Activated CD8-positive, alpha-beta memory T cell treated with anti-CD3 and anti-CD28 coated beads for 36 hours (primary cell): ENCODE data around the gene TADA1. TPM values are rescaled to one million over a fixed set of nuclear protein-coding genes. Genes with fewer than 3 reads are reported as not detected.
"Not testable (repeated sequence)": the region's sequence is repeated elsewhere in the genome, so short reads cannot be mapped to it uniquely, and the experiment has no call there.

Source experiments
- CTCF ChIA-PET: fragments of 350-600 bp; sonication (Branson Sonifier 250); formaldehyde crosslinking; loops from one replicate; lab custom pipeline; 2021; ENCODE audit warnings: antibody characterized with exemption; lab: Charles Lee
- POLR2A ChIA-PET: fragments of 350-600 bp; sonication (Branson Sonifier 250); formaldehyde crosslinking; loops from one replicate; lab custom pipeline; 2021; ENCODE audit warnings: antibody characterized with exemption; lab: Charles Lee
- total RNA-seq, 2 experiments: library from RNA; stranded (reverse); gene quantifications; one replicate each; pipeline ENCODE4 v1.2.3, GENCODE V29; 2021

TADA1 gene
- total RNA-seq, 2 experiments from 2014 or later: 18.2 to 18.7 TPM

- ChIA-PET CTCF (interaction anchor here (3.9 kb wide), 1 partner anchor 156 kb away, joined by 33 read pairs; no protein-coding TSS in a partner anchor), POLR2A (no interaction called here)
Observed at GRCh38 chr1:166903232-166903631, 27.2 kb upstream of the TADA1 start.

DNA sequence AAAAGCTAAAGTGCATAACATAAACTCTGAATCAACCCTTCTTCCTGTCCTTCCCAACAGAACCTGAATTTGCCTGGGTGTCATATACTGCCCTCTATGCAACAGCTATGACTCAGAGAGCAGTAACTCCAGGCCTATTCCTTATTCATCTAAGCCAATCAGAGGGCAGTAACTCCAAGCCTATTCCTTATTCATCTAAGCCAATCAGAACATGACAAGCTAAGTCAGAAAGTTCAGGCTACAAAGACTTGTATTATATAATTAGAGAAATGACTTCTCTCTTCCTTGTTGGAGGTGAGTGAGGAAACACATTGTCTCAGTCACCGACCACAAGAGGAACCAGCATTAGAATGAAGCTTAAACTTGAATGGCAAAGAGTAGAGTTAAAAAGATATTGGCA, 26.2 kb upstream of the TADA1 start:
- ChIA-PET POLR2A (no interaction called here), CTCF (interaction anchor here (1.4 to 3.0 kb wide), 2 partner anchors 8 to 156 kb away, joined by 3 to 10 read pairs; no protein-coding TSS in a partner anchor)

DNA sequence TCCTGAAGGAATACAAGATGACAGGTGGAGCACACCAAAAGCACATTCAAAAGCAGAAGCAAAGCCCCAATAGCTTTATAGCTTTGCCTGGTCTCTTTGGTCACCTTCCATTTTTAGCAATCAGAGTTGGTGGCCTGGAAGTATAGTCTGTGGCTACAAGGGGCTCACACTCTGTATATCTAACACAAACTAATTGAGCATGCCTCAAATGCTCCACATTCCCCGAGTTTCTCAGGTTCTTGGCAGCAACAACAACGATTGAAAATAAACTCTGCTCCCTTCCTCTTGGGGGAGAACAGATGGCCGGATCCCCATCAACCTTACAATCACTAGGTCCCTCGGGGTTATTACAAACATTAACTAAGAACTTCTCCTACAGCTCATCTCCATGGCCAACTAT, 24.9 kb upstream of the TADA1 start:
- POLR2A ChIA-PET: no interaction called here

DNA sequence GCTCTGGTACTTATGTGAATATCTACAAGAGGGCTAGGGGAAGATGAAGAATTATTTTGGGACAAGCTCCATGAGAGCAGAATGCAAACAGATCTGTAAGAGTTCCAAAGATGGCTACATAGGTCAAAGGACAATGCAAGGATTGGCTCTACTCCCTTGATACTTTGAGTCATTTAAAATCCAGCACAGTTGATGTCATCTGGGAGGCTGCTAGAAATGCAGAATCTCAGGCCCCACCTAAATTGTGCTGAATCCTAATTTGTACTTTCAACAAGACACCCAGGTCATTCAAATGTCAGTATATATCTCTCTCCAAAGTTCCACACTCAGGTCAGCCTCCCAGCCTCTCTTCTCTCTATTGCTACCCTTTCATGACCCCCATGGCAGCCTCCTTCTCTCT, 23.7 kb upstream of the TADA1 start:
- CTCF ChIA-PET: interaction anchor here (0.9 to 3.0 kb wide), 2 partner anchors 11 to 159 kb away, joined by 4 to 10 read pairs; no protein-coding TSS in a partner anchor
- POLR2A ChIA-PET: no interaction called here

More for the DNA sequence above, 24.9 kb upstream of the TADA1 start:
- CTCF ChIA-PET: interaction anchor here (3.0 kb wide), 1 partner anchor 158 kb away, joined by 10 read pairs; no protein-coding TSS in a partner anchor

- CTCF ChIA-PET: no interaction called here
- POLR2A ChIA-PET: no interaction called here
Observed at GRCh38 chr1:166895766-166896165, 19.7 kb upstream of the TADA1 start.

DNA sequence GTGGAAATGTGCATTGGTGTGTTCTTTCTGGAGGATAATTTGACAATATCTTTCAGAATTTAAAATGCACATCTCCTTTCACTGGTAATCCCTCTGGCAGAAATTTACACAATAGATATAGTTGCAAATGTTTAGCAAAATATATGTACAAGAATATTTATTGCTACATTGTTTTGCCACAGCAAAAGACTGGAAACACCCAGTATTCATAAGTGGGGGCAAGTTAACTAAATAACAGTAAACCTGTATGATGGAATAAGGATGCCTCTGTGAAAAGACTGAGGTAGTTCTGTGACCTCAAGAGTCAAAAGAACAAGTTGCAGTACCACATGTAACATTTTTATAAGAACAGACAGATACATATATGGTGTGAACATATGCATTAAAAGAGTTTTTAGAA, 13.7 kb upstream of the TADA1 start:
- ChIA-PET CTCF (no interaction called here), POLR2A (no interaction called here)

GRCh38 chr1:166888373-166889111, 12.5 kb upstream of the TADA1 start:
- POLR2A ChIA-PET: no interaction called here
- CTCF ChIA-PET: no interaction called here

DNA sequence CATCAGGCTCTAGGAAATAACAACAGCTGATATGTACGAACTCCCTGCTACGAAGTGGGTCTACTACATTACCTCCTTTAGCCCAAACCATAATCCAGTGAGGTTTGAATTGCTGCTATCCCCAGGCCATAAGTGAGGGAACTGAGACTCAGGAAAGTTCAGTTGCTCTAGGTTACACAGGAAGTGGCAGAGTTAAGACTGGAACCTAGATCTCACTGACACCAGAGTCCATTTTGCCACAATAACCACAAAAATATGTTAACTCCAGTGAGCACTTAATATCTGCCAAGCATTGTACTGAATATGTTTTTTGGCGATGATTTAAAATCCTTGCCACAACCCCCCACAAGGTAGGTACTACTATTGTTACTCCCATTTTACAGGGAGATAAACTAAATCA, 8.9 kb upstream of the TADA1 start:
- ChIA-PET CTCF (no interaction called here), POLR2A (no interaction called here)

- ChIA-PET POLR2A (no interaction called here), CTCF (interaction anchor here (1.4 kb wide), 1 partner anchor 26 kb away, joined by 6 read pairs; no protein-coding TSS in a partner anchor)
Observed at GRCh38 chr1:166884040-166884642, 8.1 kb upstream of the TADA1 start.

DNA sequence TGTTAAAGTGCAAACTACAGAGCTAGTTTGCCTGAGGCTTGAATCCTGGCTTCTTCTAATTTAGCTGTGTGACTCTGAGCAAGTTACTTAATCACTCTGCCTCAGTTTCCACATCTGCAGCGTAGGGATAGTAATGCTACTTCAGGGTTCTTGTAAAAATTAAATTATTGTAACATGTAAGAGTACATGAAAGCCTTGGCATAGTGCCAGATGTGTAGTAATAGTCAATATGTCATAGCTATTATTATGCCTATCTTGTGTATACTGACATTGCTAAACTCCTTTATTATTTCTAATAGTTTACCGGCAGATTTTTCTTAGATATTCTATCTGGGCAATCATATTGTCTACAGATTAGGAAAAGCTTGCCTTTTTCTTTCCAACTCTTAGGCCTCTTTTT, 6.8 kb upstream of the TADA1 start:
- POLR2A ChIA-PET: no interaction called here
- CTCF ChIA-PET: interaction anchor here (1.4 kb wide), 1 partner anchor 27 kb away, joined by 6 read pairs; no protein-coding TSS in a partner anchor

- POLR2A ChIA-PET, CTCF ChIA-PET: not testable (repeated sequence)
Observed at GRCh38 chr1:166878173-166878917, 2.3 kb upstream of the TADA1 start.

GRCh38 chr1:166876540-166876838, 425 bp upstream of the TADA1 start:
- CTCF ChIA-PET: interaction anchor here (0.9 to 2.0 kb wide), 4 partner anchors 19 to 37 kb away, joined by 3 to 10 read pairs (median 6); partner anchors contain the start of gene POGK
- POLR2A ChIA-PET: interaction anchor here (0.5 to 0.9 kb wide), 3 partner anchors 29 to 792 kb away, joined by 3 read pairs; partner anchors contain the start of gene POGK

DNA sequence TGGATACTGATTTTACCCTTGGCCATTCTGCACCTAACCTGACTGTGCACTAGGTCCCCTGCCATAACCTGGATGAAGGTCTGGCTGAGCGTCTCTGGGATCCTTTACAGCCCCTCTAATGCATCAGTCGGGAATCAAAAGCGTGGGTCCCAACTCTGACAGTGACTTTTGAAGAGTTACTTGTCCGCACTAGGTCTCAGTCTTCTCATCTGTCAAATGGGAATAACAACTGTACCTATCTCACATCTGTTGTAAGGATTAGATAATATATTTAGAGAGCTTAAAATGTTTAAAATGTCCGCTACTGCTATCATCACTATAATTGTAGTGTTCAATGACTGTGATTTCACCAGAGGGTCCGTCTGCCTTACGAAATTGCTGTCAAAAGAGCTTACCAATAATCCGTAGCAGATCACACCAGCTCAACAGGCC, 746 bp downstream of the TADA1 start:
- CTCF ChIA-PET: interaction anchor here (0.9 to 2.0 kb wide), 4 partner anchors 17 to 184 kb away, joined by 3 to 10 read pairs (median 6); partner anchors contain the start of gene POGK
- POLR2A ChIA-PET: interaction anchor here (0.6 to 1.0 kb wide), 3 partner anchors 31 to 345 kb away, joined by 3 to 5 read pairs (median 3); partner anchors contain the start of genes POGK and POU2F1

- ChIA-PET CTCF (no interaction called here), POLR2A (no interaction called here)
Observed at GRCh38 chr1:166874464-166874863, 1.6 kb downstream of the TADA1 start.

GRCh38 chr1:166870584-166870983, 5.5 kb downstream of the TADA1 start:
- POLR2A ChIA-PET: no interaction called here
- CTCF ChIA-PET: interaction anchor here (2.0 kb wide), 1 partner anchor 11 kb away, joined by 5 read pairs; no protein-coding TSS in a partner anchor

- POLR2A ChIA-PET: no interaction called here
- CTCF ChIA-PET: interaction anchor here (1.6 kb wide), 1 partner anchor 11 kb away, joined by 5 read pairs; no protein-coding TSS in a partner anchor
Observed at GRCh38 chr1:166869318-166870099, 6.6 kb downstream of the TADA1 start.

DNA sequence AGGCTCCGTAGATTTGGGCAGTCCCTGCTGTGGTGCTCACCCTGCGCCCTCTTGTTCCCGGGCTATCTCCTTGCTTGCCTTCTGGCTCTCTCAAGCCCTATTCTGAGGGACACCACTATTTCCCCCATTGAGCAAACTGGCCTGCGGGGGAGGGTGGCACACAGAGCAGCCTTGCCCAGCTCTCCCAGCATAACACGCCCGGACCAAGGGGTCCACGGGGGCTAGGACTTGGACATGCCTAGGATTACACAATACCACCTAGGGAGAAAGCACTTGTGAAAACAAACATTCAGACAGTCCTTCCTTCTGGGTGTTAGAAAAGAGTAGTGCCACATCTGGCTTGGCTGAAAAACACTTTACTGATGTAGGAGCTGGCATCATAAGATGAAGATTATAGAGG, 7.4 kb downstream of the TADA1 start:
- POLR2A ChIA-PET: no interaction called here
- CTCF ChIA-PET: interaction anchor here (1.6 kb wide), 1 partner anchor 10 kb away, joined by 5 read pairs; no protein-coding TSS in a partner anchor

DNA sequence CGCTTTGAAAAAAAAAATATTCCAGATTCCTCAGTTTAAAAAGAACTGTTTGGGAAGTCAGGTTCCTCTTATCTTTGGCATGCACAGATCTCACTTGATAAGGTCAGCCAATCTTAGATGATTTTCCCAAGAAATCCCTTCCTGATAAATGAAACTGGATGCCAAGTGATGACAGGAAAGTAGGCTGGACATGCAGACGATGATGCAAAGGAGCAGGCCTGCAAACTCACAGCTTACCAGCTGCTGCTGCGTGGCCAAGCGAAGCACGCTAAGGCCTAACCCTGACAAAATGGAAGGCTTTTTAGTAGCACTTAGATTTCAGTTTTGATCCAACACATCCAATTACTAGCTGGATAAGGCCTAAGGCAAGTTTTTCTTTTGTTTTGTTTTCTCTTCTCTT, 10.1 kb downstream of the TADA1 start:
- CTCF ChIA-PET: no interaction called here
- POLR2A ChIA-PET: no interaction called here

DNA sequence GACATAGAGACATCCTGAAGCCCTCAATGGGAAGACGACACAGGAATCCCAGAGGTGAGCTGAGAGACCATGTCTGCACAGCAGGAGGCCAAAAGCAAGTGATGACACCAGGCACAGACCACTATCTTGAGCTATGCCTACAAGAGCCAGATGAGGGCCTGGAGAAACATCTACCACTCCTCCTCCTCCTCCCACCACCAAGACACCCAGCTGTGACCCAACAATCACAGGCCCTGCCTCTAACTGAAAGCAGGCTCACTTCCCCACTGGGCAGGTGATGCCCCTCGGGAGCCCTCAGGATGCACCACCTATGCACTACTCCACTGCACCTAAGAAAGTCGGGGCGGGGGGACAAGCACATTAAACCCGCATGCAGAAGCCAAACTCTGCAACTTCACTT, 16.5 kb downstream of the TADA1 start:
- ChIA-PET POLR2A (no interaction called here), CTCF (interaction anchor here (1.5 to 1.7 kb wide), 2 partner anchors 9 to 12 kb away, joined by 5 read pairs; no protein-coding TSS in a partner anchor)
